Measurements from ENCODE around the gene SHANK2. TPM values are rescaled to one million over a fixed set of nuclear protein-coding genes. Genes with fewer than 3 reads are reported as not detected.

SHANK2 gene
- total and polyA plus RNA-seq, 10 of the 15 experiments (the other 5 are each of a cell fraction or from before 2014, with no cell fraction given), result 0.01 to 0.31 (median 0.10) TPM; not detected in 5

GRCh38 chr11:71221821-71222220 lies 30.6 kb downstream of the SHANK2 start (continued):
- TF ChIP-seq ASH2L (IDR thresholded peaks at IDR 0.05; ENCODE audit: borderline replicate concordance, low read depth), result no peak
- TF ChIP-seq HDGF (IDR thresholded peaks at IDR 0.05), result no peak
- TF ChIP-seq, protein P1, sequence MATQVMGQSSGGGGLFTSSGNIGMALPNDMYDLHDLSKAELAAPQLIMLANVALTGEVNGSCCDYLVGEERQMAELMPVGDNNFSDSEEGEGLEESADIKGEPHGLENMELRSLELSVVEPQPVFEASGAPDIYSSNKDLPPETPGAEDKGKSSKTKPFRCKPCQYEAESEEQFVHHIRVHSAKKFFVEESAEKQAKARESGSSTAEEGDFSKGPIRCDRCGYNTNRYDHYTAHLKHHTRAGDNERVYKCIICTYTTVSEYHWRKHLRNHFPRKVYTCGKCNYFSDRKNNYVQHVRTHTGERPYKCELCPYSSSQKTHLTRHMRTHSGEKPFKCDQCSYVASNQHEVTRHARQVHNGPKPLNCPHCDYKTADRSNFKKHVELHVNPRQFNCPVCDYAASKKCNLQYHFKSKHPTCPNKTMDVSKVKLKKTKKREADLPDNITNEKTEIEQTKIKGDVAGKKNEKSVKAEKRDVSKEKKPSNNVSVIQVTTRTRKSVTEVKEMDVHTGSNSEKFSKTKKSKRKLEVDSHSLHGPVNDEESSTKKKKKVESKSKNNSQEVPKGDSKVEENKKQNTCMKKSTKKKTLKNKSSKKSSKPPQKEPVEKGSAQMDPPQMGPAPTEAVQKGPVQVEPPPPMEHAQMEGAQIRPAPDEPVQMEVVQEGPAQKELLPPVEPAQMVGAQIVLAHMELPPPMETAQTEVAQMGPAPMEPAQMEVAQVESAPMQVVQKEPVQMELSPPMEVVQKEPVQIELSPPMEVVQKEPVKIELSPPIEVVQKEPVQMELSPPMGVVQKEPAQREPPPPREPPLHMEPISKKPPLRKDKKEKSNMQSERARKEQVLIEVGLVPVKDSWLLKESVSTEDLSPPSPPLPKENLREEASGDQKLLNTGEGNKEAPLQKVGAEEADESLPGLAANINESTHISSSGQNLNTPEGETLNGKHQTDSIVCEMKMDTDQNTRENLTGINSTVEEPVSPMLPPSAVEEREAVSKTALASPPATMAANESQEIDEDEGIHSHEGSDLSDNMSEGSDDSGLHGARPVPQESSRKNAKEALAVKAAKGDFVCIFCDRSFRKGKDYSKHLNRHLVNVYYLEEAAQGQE (IDR thresholded peaks at IDR 0.05; ENCODE audit: low read depth, low read length), result no peak
- no peak for TF ChIP-seq POLR2AphosphoS2 (IDR thresholded peaks at IDR 0.05; ENCODE audit: low read depth, low read length)
- TF ChIP-seq, protein P2, sequence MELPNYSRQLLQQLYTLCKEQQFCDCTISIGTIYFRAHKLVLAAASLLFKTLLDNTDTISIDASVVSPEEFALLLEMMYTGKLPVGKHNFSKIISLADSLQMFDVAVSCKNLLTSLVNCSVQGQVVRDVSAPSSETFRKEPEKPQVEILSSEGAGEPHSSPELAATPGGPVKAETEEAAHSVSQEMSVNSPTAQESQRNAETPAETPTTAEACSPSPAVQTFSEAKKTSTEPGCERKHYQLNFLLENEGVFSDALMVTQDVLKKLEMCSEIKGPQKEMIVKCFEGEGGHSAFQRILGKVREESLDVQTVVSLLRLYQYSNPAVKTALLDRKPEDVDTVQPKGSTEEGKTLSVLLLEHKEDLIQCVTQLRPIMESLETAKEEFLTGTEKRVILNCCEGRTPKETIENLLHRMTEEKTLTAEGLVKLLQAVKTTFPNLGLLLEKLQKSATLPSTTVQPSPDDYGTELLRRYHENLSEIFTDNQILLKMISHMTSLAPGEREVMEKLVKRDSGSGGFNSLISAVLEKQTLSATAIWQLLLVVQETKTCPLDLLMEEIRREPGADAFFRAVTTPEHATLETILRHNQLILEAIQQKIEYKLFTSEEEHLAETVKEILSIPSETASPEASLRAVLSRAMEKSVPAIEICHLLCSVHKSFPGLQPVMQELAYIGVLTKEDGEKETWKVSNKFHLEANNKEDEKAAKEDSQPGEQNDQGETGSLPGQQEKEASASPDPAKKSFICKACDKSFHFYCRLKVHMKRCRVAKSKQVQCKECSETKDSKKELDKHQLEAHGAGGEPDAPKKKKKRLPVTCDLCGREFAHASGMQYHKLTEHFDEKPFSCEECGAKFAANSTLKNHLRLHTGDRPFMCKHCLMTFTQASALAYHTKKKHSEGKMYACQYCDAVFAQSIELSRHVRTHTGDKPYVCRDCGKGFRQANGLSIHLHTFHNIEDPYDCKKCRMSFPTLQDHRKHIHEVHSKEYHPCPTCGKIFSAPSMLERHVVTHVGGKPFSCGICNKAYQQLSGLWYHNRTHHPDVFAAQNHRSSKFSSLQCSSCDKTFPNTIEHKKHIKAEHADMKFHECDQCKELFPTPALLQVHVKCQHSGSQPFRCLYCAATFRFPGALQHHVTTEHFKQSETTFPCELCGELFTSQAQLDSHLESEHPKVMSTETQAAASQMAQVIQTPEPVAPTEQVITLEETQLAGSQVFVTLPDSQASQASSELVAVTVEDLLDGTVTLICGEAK (IDR thresholded peaks at IDR 0.05; ENCODE audit: borderline replicate concordance), result no peak
- no peak for TF ChIP-seq CBX5 (IDR thresholded peaks at IDR 0.05; ENCODE audit: low read depth)
- no peak for TF ChIP-seq BACH1 (IDR thresholded peaks at IDR 0.05; ENCODE audit: borderline replicate concordance)

Measured in GM12878 (cell line).